Heart left ventricle (tissue), 16 donors: ENCODE results near the gene CTSO. TPM values are rescaled to one million over a fixed set of nuclear protein-coding genes. Genes with fewer than 3 reads are reported as not detected.
"Not testable (repeated sequence)": the region's sequence is repeated elsewhere in the genome, so short reads cannot be mapped to it uniquely, and the experiment has no call there.

ENCODE experiments used
- ATAC-seq, 4 donors: fragments of 200-7000 bp; cut with Tn5 transposase; one replicate each; pipeline ENCODE4 v1.9.1; 2020 to 2022; ENCODE audit warnings: moderate library complexity in 4 of 4, mild to moderate bottlenecking in 3 of 4, moderate number of reproducible peaks in 1 of 4
- DNase-seq, 5 donors: peaks; one replicate each; pipeline ENCODE4 v3.0.0-alpha.2; 2020
- H3K27ac ChIP-seq, 12 donors: fragments of 200-600 bp; sonication (generic) in 4 of 12; one replicate each; pipeline versions ENCODE4 v1.5.0 to v1.8.0; 2016 to 2022; ENCODE audit warnings: mild to moderate bottlenecking in 2 of 12
- H3K27me3 ChIP-seq, 9 donors: fragments of 200-600 bp; sonication (generic) in 2 of 9; one replicate each; pipeline versions ENCODE4 v1.5.1 to v1.8.0; 2016 to 2022; ENCODE audit warnings: mild to moderate bottlenecking in 3 of 9
- H3K36me3 ChIP-seq, 9 donors: fragments of 200-600 bp; sonication (generic) in 2 of 9; one replicate each; pipeline versions ENCODE4 v1.5.0 to v1.8.0; 2018 to 2022; ENCODE audit warnings: mild to moderate bottlenecking in 2 of 9
- H3K4me1 ChIP-seq, 12 donors: fragments of 200-600 bp; sonication (generic) in 4 of 12; one replicate each; pipeline versions ENCODE4 v1.5.0 to v1.8.0; 2016 to 2022; ENCODE audit warnings: mild to moderate bottlenecking in 3 of 12
- H3K4me3 ChIP-seq, 12 donors: fragments of 200-600 bp; sonication (generic) in 4 of 12; one replicate each; pipeline versions ENCODE4 v1.5.0 to v1.8.0; 2017 to 2022; ENCODE audit warnings: mild to moderate bottlenecking in 9 of 12, moderate library complexity in 4 of 12
- H3K9me3 ChIP-seq, 12 donors: fragments of 200-600 bp; sonication (generic) in 4 of 12; one replicate each; pipeline versions ENCODE4 v1.5.0 to v1.8.0; 2016 to 2022; ENCODE audit warnings: mild to moderate bottlenecking in 1 of 12
- POLR2A ChIP-seq, 2 donors: fragments of 450-650 bp; IDR thresholded peaks; one replicate each; pipeline ENCODE4 v1.6.1; 2017; ENCODE audit warnings: antibody characterized with exemption in 2 of 2, mild to moderate bottlenecking in 2 of 2, moderate library complexity in 2 of 2
- whole genome bisulfite sequencing, 4 donors: extraction: QIAGEN DNeasy Blood & Tissue Kit in 2 of 4; methylation state at CpG; one replicate each; pipeline versions ENCODE4 v1.1.5 to v1.1.7; 2013 to 2018; 5-methylcytosine and 5-hydroxymethylcytosine counted together
- intact Hi-C, 10 donors: fragments of 100-400 bp; cut with DNase I; formaldehyde crosslinking; loops; one replicate each; pipeline versions ENCODE4 v1.11.1 to v1.14.2; 2022
- polyA plus RNA-seq, 2 donors: library from polyadenylated mRNA; stranded (reverse); fragments of 200-250 nt; gene quantifications; one replicate each; pipeline ENCODE4 v1.2.3, GENCODE V29; 2013
- total RNA-seq, 9 donors: library from RNA; depleted of rRNA in 2 of 9; stranded (reverse); fragments of >200 nt in 2 of 9; fragmentation: NEBNext Ultra II Directional in 3 of 9; extraction: Animal tissue kit (Norgen Biotek cat#: 25700) in 3 of 9; gene quantifications; one replicate each; pipeline versions ENCODE4 v1.1.0 to v1.2.4, GENCODE V29; 2016 to 2023
- TF ChIP-seq, protein P1 (sequence below), 12 donors: fragments of 200-600 bp; sonication (generic) in 4 of 12; IDR thresholded peaks; one replicate each; pipeline versions ENCODE4 v1.5.0 to v1.8.0; 2018 to 2022; ENCODE audit warnings: antibody characterized with exemption in 12 of 12, mild to moderate bottlenecking in 5 of 12
- donor health status: ischemic (EF 13 %, LVEDD 7.1; RV severe dilation, severe dysfunction).
- donor health status: healthy with polysubstance abuse.
- donor health status: DM: no; HTN: yes; CAD: no.
- donor health status: DM: no; HTN: no; CAD: no.
- donor health status: ischemic (EF 25% LVEDD 6.9; RV normal size, moderate dysfunction).
- donor health status: ischemic (EF 25% LVEDD 5.7; RV mildly dilated, moderate dysfunction).
- donor health status: healthy.
- donor health status: DM: yes; HTN: yes; CAD: no.
- donor health status: ischemic (EF 35%, LVEDD 5.7; RV mildly dilated, moderate dysfunction).
- donor health status: nonischemic (EF 11% LVEDD 7.7; RV severe dilation, severe dysfunction).
- donor health status: DM: yes; HTN: yes; CAD: no.
- donor health status: PGD.
- donor health status: ischemic (EF 29% LVEDD 5.4; RV normal size, mild dysfunction).
- donor health status: nonischemic (EF 23%, LVEDD 6.1; RV moderate dilation, normal function).

The CTSO gene
- total and polyA plus RNA-seq, 11 donors: 2.6 to 26.0 (median 7.0) TPM

DNA sequence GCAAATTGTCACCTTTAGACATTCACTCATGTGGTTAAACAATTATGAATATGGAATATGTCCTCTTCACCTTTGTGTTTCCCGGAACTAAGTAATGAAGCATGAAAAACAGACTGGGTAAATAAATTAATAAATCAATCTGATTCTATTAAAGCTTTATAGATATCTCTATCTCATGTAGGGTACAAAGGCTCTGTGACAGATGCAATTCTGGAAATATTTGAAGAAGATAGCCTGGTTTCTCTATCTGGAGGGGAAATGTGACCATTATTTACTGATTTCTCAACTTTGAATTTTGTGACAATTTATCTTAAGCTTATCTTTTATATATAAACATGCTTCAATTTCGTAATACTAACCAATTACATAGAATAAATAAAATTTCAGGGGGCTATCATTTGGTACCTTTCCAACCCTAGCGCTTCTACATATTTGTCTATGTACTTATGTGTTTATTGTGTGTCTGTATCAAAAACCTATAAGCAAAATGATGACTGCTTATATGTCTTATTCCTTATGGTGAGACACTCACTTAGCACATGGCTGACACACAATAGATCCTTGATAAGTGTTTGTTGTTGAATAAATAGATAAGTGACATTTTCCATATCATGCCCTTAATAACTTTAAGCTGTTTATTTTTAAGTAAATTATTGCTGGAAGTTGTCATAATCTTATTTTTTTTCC, 9.9 kb downstream of the CTSO start:
- H3K27ac ChIP-seq: no peak overlapping the region
- ATAC-seq (no peak), DNase-seq (no peak)
- intact Hi-C loops: loop anchor here in 1 of 10 donors (10.0 kb wide), 1 partner anchor 539 kb away; no protein-coding TSS in a partner anchor
- H3K4me1 ChIP-seq: no peaks in the 10 kb centered on the region
- H3K9me3 ChIP-seq: no peaks in the 10 kb centered on the region
- peaks cover 0 to 37% (median 22%) of the 10 kb centered on the region in 9 donors for H3K36me3 ChIP-seq
- no peaks in the 10 kb centered on the region for H3K27me3 ChIP-seq
- H3K4me3 ChIP-seq: no peak overlapping the region
- WGBS, 4 donors: 92 to 97% (median 94%) methylated on average over 3 of the region's 3 CpGs
- TF ChIP-seq, protein P1, sequence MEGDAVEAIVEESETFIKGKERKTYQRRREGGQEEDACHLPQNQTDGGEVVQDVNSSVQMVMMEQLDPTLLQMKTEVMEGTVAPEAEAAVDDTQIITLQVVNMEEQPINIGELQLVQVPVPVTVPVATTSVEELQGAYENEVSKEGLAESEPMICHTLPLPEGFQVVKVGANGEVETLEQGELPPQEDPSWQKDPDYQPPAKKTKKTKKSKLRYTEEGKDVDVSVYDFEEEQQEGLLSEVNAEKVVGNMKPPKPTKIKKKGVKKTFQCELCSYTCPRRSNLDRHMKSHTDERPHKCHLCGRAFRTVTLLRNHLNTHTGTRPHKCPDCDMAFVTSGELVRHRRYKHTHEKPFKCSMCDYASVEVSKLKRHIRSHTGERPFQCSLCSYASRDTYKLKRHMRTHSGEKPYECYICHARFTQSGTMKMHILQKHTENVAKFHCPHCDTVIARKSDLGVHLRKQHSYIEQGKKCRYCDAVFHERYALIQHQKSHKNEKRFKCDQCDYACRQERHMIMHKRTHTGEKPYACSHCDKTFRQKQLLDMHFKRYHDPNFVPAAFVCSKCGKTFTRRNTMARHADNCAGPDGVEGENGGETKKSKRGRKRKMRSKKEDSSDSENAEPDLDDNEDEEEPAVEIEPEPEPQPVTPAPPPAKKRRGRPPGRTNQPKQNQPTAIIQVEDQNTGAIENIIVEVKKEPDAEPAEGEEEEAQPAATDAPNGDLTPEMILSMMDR (IDR thresholded peaks at IDR 0.05): no peak
- TF ChIP-seq POLR2A (IDR thresholded peaks at IDR 0.05): no peak

DNA sequence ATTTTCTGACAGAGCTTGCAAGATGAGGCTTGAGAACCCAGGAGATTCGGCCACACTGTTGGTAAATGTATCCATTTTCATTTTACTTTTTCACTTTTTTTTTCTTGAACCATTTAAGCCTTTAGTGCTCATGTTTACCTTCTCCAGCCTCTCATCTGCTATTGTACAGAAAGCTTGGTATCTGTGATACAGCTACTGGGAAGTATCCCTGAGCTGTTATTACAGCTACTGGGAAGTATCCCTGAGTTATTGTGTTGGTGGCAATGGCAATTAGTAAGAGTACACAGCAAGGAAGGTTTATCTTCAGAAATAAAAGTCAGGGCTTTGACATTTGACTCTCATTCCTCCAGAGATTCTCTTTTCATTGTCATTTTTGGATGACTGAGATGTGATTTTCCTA, 11.8 kb downstream of the CTSO start:
- no peaks in the 10 kb centered on the region for H3K4me1 ChIP-seq
- 97 to 100% (median 98%) methylated on average over 1 of the region's 1 CpG for WGBS, 4 donors

DNA sequence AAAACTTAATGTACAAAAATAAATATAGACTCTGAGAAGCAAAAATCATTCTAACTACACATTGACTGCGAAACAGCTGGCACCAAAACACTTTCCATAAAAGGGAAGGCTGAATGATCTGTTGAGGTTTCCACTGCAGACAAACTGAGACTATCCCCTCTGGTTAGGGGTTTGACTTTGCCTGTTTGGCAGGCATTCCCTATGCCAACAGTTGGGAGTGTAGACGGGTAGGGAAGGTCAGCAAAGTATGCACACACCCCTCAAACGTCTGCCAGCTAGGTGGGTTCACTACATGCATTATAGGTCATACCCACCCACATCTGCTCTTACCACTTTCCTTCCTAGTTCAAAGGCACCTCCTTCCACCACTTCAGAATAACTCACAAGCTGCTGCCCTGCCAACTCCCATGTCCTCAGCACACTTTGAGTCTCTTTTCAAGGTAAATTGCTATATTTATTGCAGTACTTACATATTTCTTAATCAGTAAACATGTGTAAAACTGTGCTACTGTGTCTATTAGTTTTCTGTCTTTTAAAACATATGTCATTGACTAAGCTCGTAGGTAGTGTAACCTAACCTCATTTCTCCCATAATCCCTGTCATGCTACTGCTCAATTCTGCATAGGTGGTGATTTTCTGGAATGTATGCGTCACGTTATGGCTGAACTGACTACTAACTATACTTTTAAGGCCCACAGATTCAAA, 12.4 kb downstream of the CTSO start:
- peaks cover 0 to 58% (median 44%) of the 10 kb centered on the region in 9 donors for H3K36me3 ChIP-seq
- DNase-seq: no peak
- TF ChIP-seq POLR2A (IDR thresholded peaks at IDR 0.05): no peak
- whole genome bisulfite sequencing, 4 donors: 86 to 90% (median 87%) methylated on average over 6 of the region's 6 CpGs
- H3K27me3 ChIP-seq: no peaks in the 10 kb centered on the region
- H3K9me3 ChIP-seq: no peaks in the 10 kb centered on the region
- no peak overlapping the region for H3K27ac ChIP-seq
- no peak overlapping the region for H3K4me3 ChIP-seq
- intact Hi-C loops: loop anchor here in 1 of 10 donors (10.0 kb wide), 1 partner anchor 536 kb away; no protein-coding TSS in a partner anchor
- H3K4me1 ChIP-seq: no peaks in the 10 kb centered on the region
- ATAC-seq: no peak

More for the DNA sequence above, 11.8 kb downstream of the CTSO start:
- H3K9me3 ChIP-seq: no peaks in the 10 kb centered on the region
- no peak for DNase-seq
- peaks cover 0 to 52% (median 38%) of the 10 kb centered on the region in 9 donors for H3K36me3 ChIP-seq
- H3K27me3 ChIP-seq: no peaks in the 10 kb centered on the region
- no peak overlapping the region for H3K4me3 ChIP-seq
- ATAC-seq: no peak
- TF ChIP-seq POLR2A (IDR thresholded peaks at IDR 0.05): no peak
- TF ChIP-seq, protein P1 (IDR thresholded peaks at IDR 0.05): no peak
- no peak overlapping the region for H3K27ac ChIP-seq
- intact Hi-C loops: loop anchor here in 1 of 10 donors (10.0 kb wide), 1 partner anchor 537 kb away; no protein-coding TSS in a partner anchor

DNA sequence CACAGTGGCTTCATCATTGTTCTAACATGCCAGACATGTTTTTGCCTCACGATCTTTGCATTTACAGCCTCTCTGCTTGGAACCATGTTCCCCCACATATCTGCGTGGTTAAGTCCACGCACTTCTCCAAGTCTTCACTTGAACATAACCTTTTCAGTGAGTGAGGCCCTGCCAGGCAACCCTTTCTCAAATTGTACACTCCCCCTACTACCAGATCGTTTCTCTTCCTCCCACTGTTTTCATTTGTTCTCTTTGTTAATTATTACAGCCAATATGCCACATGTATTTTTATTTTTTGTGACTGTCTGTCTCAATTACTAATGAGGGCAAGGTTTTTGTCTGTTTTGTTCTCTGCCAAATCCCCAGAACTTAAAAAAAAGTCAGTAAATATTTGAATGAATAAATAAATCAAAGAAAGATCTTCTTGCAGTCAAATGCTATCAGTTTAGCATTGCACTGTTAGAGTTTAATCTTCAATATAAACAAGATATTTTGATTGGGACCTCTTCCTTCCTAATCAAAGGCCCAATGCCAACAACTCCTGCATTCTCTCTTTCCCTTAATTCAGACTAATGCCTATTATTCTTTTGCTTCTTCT, 18.2 kb downstream of the CTSO start:
- Histone ChIP-seq H3K27me3 (no peaks in the 10 kb centered on the region), H3K36me3 (peaks cover 0 to 48% (median 32%) of the 10 kb centered on the region in 9 donors), H3K27ac (no peak overlapping the region), H3K4me1 (no peaks in the 10 kb centered on the region), H3K4me3 (no peak overlapping the region), H3K9me3 (no peaks in the 10 kb centered on the region)
- intact Hi-C loops: loop anchor here in 1 of 10 donors (5.0 kb wide), 1 partner anchor 123 kb away; no protein-coding TSS in a partner anchor
- DNase-seq (no peak), ATAC-seq (no peak)
- 80 to 88% (median 86%) methylated on average over 4 of the region's 4 CpGs for WGBS, 4 donors
- TF ChIP-seq POLR2A (IDR thresholded peaks at IDR 0.05): no peak

DNA sequence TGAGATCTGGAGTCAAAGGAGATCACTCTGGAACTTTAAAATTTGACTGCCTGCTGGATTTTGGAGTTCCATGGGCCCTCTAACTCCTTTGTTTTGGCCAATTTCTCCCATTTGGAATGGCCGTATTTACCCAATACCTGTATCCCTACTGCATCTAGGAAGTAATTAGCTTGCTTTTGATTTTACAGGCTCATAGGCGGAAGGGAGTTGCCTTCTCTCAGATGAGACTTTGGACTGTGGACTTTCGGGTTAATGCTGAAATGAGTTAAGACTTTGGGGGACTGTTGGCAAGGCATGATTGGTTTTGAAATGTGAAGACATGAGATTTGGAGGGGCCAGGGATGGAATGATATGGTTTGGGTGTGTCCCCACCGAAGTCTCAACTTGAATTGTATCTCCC, 19.0 kb downstream of the CTSO start:
- not testable (repeated sequence) for DNase-seq, H3K27ac ChIP-seq, H3K4me1 ChIP-seq, H3K9me3 ChIP-seq, ATAC-seq, H3K27me3 ChIP-seq, H3K4me3 ChIP-seq
- intact Hi-C loops: loop anchor here in 1 of 10 donors (5.0 kb wide), 1 partner anchor 122 kb away; no protein-coding TSS in a partner anchor
- peaks cover 0 to 42% (median 26%) of the 10 kb centered on the region in 9 donors for H3K36me3 ChIP-seq
- WGBS, 4 donors: 92 to 97% (median 96%) methylated on average over 4 of the region's 4 CpGs
